ENCODE results near the gene STK25.

STK25 gene

GRCh38 chr2:241508240-241509154 is at the start of gene STK25:
Gene STK25 (minus strand): TSS chr2:241508584. CDS start chr2:241508035, 549 bp downstream.
- DNase-seq: peak; percentile 98

GRCh38 chr2:241556746-241557145 is 48.4 kb upstream of the STK25 start:
- DNase-seq: no peak

- no peak for DNase-seq
Measured at GRCh38 chr2:241555711-241556110, 47.3 kb upstream of the STK25 start.

DNA sequence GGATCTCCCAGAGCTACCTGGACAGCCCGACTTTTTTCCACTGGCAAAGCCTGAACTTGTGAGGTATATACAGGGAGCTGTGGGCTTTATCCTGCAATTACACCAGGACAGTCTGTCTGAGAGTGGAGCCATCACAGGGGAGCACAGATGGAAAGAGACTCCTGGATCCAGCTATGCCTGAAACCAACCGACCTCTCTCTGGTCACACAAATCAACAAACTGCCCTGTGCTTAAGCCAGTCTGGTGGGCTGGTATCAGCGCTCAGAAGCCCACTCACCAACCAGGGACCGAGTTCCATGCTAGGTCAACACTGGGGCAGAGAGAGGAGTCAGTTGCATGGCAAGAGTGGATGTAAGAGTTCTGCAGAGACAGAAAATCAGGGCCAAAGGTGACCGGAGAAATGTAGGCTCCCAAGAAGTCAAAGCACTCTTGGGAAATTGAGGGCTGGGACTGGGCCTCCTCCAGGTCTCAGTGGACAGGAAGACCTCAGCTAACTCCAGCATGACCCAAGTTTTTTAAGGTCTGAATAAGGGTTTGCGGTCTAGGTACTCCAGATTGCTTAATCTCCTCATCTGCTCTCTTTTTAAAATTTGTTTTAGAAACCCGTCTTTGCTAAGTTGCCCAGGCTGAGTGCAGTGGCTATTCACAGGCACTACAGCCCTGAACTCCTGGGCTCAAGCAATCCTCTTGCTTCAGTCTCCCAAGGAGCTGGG is 46.4 kb upstream of the STK25 start:
- DNase-seq: no peak

- DNase-seq: no peak
Measured at GRCh38 chr2:241553981-241554380, 45.6 kb upstream of the STK25 start.

GRCh38 chr2:241553512-241553830 is 45.1 kb upstream of the STK25 start:
- DNase-seq: no peak

GRCh38 chr2:241551998-241552737 is 43.8 kb upstream of the STK25 start:
- DNase-seq: no peak

DNA sequence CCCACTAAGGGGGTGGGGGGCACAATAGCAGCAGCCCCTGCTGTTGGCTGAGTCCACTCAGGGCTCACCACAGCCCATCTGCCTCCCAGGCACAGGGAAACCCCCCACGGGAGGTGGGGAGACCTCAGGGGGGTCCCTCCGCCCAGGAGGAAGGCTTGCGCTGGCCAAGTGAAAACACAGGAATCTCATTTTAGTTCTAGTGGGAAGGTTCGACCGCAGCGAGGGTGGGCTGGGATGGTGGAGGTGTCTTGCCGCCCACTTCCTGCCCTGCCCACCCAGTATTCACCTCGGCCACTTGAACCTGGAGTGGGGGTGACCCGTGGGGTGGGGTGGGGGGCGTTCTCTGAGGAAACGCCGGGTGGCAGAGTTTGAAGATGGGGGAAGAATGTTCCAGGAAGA is 43.2 kb upstream of the STK25 start:
- no peak for DNase-seq

DNA sequence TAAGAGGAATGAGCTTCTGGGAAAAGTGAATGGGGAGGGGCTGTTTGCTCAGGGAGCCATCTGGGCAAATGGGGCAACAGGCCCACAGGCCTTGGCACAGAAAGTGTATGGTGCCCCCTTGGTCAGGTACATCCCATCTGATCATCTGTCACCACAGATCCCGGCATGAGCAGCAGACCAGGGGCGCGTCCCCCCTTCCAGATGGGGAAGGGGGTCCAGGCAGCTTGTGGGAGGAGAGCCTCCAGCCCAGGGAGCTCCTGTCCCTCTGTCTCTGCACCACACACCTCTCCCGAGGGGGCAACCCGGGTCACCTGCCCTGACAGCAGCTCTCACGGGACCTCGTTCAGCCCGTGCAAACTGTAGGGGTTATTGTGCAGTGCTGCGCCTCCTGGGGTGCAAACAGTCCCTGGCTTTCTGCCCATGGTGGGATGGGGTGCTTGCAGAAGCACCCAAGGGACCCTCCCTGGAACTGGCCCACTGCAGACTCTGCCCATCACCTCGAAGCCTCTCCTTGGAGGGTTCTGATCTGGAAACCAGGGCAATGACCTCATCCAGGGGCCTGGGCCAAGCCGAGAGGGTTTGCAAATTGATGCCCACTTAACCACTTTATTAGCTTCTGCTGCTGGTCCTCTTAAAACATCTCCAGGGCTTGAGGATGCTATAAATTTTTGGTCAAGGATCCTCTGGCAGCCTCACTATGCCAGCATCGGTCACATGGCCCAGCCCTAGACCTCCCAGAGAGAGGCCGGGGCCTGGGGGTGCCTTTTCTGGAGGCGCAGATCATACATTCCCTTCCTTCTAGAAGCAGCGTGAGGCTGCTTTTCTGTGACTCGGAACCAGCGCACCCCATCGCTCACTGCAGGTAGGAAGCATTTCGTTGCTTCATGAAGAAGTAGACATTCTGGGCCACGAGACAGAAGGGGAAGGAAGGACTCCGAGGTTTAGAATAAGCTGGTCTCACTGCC is 42.5 kb upstream of the STK25 start:
- no peak for DNase-seq

GRCh38 chr2:241548451-241548835 is 40.1 kb upstream of the STK25 start:
- no peak for DNase-seq

DNA sequence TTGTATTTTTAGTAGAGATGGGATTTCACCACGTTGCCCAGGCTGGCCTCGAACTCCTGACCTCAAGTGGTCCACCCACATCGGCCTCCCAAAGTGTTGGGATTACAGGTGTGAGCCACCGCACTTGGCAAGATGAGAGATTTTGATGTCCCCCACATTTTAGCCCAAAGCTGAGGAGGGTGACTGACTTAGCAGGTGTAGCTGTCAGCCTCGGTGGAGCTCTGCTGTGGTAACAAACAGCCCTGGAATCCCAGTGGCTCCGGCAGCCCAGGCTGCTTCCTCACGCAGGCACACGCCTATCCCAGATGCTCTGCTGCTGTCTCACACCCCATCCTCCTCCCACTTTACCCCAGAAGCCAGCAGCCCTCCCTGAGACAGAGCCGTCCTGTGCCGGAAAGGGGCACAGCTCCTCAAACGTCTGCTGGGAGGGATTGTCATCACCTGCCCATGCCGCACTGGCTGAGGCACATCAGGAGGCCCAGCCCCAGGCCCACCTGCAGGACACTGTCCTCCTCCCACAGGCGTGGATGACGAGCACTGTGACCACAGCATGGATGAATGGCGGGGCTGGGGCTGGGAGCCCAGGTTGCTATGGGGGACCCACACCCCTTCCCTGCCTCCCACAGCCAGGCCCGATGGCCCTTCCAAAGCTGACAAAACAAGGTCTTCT is 39.5 kb upstream of the STK25 start:
- no peak for DNase-seq

DNA sequence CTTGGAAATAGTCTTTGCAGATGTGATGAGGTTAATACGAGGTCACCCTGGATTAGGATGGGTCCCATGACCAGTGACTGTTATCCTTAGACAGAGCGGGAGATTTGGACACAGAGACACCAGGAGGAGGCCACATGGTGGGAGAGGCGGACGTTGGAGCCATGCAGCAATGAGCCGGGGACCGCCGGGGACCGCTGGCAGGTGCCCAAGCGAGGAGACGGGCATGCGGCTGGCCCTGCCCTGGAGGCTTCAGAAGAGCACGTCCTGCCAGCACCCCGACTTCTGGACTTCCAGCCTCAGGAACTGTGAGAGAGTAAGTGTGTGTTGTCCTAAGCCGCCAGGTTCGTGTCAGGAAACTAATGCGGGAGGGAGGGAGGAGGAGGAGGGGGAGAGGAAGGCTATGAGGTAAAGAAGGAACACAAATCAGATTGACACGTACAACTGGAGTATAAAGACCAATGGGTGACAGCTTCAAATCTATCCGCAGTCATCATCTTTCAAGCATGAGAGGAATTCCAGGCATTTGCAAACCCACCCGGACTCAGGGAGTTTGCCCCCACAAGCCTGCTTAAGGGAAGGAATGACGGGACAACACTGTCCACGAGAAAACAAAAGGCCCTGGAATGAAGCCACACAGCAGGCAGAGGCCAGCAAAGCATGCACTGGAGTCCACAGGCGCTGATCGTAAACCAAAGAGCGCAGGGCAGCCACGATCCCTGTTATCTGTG is 38.6 kb upstream of the STK25 start:
- no peak for DNase-seq

GRCh38 chr2:241545523-241546473 is 37.4 kb upstream of the STK25 start:
- DNase-seq: no peak

DNA sequence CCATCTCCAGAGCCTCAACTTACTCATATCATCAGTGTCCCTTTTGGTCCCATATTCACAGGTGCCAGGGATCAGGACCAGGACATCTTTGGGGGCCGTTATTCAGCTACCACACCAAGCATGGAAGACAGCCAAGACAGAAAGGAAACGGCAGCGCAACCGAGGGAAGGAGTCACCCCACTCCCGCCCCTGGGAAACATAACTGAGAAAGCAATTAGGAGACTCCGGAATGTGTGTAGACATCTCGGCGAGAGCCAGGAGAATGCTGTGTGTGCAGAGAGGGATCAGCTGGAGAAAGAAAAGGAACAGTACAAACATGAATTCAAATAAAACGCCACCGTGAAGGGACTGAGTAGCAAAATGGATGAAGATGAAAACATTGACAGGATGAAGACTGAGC is 36.7 kb upstream of the STK25 start:
- no peak for DNase-seq

- DNase-seq: peak; percentile 40
Measured at GRCh38 chr2:241542278-241542605, 33.9 kb upstream of the STK25 start.

- DNase-seq: peak; percentile 47
Measured at GRCh38 chr2:241541564-241542277, 33.3 kb upstream of the STK25 start.

DNA sequence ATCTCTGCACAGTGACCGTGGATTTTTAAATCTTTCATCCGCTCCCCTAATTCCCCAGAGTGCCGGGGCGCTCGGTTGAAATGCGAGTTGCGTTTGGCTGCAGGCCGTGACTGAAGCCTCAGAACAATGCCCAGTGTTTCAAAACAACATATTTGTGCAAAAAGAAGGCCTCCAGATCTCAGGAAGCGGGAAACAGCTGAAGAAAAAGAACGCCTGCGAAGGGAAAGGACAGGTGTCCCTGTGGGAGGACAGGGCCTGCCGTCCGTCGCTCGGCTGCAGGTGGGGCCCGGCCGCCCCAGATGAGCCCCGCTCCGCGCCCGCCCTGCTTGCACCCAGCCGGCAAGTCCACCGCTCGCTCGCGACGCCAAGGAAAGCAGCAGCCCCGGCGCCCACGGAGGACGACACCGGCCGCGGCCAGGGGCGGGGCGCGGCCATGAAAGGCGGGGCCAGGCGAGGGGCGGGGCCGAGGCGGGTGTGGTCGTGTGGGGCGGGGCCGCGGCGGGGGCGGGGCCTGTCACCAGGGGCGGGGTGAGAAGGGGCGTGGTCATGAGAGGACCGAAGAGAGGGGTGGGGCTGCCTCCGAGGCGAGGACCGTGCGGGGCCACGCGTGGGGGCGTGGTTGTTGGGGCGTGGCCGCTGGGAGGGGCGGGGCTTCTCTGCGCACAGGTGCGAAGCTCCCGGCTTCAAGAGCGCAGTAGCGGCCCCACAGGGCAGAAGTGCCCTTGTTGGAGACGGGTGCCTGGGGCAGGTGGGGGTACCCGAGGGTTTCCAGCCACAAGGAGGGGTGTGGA is 32.6 kb upstream of the STK25 start:
- DNase-seq: peak; percentile 82

GRCh38 chr2:241540401-241540770 is 32.0 kb upstream of the STK25 start:
- DNase-seq: no peak

Measured in DMS53 (cell line).